ENCODE measurements around the gene SLC46A1. TPM values are rescaled to one million over a fixed set of nuclear protein-coding genes. Genes with fewer than 3 reads are reported as not detected.

SLC46A1 gene
- total RNA-seq, 1 donor from 2014 or later = 5.9 TPM

DNA sequence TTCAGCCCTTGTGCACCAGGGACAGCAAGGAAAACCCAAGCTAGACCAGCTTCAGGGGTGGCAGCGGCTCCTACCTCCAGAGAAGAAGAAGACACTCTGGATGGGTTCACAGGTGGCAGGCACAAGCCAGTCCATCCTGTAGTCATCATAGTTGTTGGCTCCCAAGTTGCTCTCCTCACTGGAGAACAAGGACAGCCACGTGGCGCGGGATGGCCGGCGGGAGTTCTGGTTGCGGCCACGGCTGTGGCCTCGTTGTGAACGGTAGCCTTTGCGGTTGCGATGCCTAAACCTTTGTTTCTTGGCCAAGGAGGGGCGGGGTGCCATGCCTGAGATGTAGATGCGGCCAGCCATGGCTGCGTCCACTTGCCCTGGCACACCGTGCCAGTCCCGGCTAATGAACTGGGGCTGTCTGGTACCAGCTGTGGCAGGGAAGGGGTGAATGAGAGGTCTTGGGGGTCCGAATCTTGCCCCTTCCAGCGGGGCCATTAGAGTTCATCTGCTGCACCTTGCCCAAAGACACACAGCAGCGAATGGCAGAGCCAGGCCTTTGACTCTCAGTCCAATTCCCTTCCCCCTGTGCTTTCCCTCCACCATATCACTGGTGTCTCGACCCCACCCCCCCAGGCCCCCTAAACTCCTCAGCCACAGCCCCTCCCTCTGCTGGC is 38.2 kb downstream of the SLC46A1 start:
- Mint-ChIP-seq H3K27me3 (ENCODE audit: unreplicated experiment) (no peaks in the 10 kb centered on the region), H3K9me3 (ENCODE audit: unreplicated experiment) (no peaks in the 10 kb centered on the region), H3K4me3 (ENCODE audit: unreplicated experiment) (no peak overlapping the region), H3K36me3 (ENCODE audit: unreplicated experiment) (no peaks in the 10 kb centered on the region), H3K27ac (ENCODE audit: unreplicated experiment) (no peak overlapping the region), H3K4me1 (ENCODE audit: unreplicated experiment) (peaks cover 16% of the 10 kb centered on the region)
- TF ChIP-seq, protein P1, sequence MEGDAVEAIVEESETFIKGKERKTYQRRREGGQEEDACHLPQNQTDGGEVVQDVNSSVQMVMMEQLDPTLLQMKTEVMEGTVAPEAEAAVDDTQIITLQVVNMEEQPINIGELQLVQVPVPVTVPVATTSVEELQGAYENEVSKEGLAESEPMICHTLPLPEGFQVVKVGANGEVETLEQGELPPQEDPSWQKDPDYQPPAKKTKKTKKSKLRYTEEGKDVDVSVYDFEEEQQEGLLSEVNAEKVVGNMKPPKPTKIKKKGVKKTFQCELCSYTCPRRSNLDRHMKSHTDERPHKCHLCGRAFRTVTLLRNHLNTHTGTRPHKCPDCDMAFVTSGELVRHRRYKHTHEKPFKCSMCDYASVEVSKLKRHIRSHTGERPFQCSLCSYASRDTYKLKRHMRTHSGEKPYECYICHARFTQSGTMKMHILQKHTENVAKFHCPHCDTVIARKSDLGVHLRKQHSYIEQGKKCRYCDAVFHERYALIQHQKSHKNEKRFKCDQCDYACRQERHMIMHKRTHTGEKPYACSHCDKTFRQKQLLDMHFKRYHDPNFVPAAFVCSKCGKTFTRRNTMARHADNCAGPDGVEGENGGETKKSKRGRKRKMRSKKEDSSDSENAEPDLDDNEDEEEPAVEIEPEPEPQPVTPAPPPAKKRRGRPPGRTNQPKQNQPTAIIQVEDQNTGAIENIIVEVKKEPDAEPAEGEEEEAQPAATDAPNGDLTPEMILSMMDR (IDR thresholded peaks at IDR 0.05) = no peak
- DNase-seq (ENCODE audit: extremely low spot score, unreplicated experiment) = no peak

DNA sequence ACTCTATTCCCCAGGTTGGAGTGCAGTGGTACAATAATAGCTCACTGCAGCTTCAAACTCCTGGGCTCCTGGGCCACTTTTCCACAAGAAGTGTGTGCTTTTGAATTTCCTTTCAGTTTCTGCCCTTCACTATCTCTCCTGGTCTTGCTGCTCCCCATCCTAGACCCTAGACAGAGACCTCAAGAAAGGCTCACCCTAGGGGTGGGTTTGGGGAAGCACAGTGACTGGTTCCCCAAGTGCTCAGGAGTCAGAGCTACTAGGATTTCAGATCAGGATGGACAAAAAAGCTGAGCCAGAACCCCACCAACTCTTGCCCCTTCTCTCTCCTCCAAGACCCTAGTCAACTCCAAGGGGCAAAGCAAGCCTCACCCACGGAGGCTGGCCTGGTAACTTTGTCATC is 39.4 kb downstream of the SLC46A1 start:
- no peaks in the 10 kb centered on the region for H3K27me3 Mint-ChIP-seq (ENCODE audit: unreplicated experiment)
- no peak for DNase-seq (ENCODE audit: extremely low spot score, unreplicated experiment)
- no peak overlapping the region for H3K4me3 Mint-ChIP-seq (ENCODE audit: unreplicated experiment)
- H3K9me3 Mint-ChIP-seq (ENCODE audit: unreplicated experiment) = no peaks in the 10 kb centered on the region
- H3K27ac Mint-ChIP-seq (ENCODE audit: unreplicated experiment) = no peak overlapping the region
- H3K4me1 Mint-ChIP-seq (ENCODE audit: unreplicated experiment) = peaks cover 15% of the 10 kb centered on the region
- no peaks in the 10 kb centered on the region for H3K36me3 Mint-ChIP-seq (ENCODE audit: unreplicated experiment)
- TF ChIP-seq, protein P1 (IDR thresholded peaks at IDR 0.05) = no peak

DNA sequence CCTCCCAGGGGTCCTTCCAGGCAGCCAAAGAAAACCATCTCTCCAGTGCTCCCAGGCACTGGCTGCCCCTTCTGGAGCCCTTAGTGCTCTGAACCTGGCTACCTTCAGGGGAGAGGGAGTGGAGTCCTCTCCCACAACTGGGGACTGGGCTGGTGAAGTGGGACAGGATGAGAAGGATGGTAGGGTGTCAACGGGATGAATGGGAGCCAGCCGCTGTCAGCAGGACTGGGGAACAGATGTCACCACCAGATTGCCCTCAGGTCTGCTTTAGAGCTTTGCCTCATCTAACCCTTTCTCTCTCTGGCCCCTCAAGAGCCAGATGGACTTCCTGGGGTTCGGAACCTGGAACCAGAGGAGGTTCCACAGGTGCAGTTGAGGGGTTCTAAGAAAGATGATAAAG is 40.5 kb downstream of the SLC46A1 start:
- H3K36me3 Mint-ChIP-seq (ENCODE audit: unreplicated experiment) = peaks cover 5% of the 10 kb centered on the region
- H3K27ac Mint-ChIP-seq (ENCODE audit: unreplicated experiment) = no peak overlapping the region
- no peak for DNase-seq (ENCODE audit: extremely low spot score, unreplicated experiment)
- peaks cover 8% of the 10 kb centered on the region for H3K4me1 Mint-ChIP-seq (ENCODE audit: unreplicated experiment)
- H3K9me3 Mint-ChIP-seq (ENCODE audit: unreplicated experiment) = no peaks in the 10 kb centered on the region
- no peak overlapping the region for H3K4me3 Mint-ChIP-seq (ENCODE audit: unreplicated experiment)
- H3K27me3 Mint-ChIP-seq (ENCODE audit: unreplicated experiment) = no peaks in the 10 kb centered on the region
- TF ChIP-seq, protein P1 (IDR thresholded peaks at IDR 0.05) = no peak

DNA sequence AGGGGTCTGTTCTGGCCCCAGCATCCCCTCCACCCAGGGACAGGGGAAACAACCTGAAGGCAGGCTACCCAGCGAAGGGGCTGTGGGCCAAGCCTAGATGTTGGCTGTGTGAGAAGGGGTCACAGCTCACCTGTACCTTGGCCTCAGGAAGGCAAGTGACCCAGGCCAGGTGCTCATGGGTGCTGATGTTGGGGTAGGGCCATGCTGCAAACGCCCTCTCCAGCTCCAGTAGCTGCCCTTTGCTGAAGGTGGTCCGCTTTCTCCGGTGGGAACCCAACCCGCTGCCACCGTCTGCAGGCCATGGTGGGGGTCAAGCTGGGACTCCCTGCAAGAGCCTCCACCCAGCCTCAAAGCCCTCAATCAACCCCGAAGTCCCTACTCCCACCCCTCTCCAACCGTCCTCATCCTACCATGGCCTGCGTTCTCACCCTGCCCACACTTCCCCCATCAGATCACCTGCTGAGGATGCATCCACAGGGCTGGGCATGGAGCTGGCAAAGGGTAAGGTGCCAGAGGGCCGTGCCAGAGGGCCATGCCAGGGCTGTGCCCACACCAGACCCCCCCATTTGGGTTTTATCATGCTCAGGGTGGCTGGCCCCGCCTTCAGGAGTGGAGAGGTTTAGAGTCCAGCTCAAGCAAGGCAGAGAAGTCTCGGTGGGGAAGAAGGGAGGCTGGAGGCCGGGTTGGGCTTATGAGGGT is 41.2 kb downstream of the SLC46A1 start, which contains the start of gene SEBOX:
TSS of gene SEBOX (minus strand) at position 535 of the 699 bp plus-strand sequence. CDS start at position 487, 48 bp downstream.
- Mint-ChIP-seq H3K36me3 (ENCODE audit: unreplicated experiment) (peaks cover 8% of the 10 kb centered on the region), H3K4me3 (ENCODE audit: unreplicated experiment) (no peak within 1 kb of the TSS), H3K27me3 (ENCODE audit: unreplicated experiment) (no peaks in the 10 kb centered on the region), H3K27ac (ENCODE audit: unreplicated experiment) (no peak within 1 kb of the TSS), H3K4me1 (ENCODE audit: unreplicated experiment) (peaks cover 2% of the 10 kb centered on the region), H3K9me3 (ENCODE audit: unreplicated experiment) (no peaks in the 10 kb centered on the region)
- TF ChIP-seq, protein P1 (IDR thresholded peaks at IDR 0.05) = no peak
- DNase-seq (ENCODE audit: extremely low spot score, unreplicated experiment) = no peak
